HepG2 (cell line): Measurements from ENCODE around the gene VARS2. TPM values are rescaled to one million over a fixed set of nuclear protein-coding genes. Genes with fewer than 3 reads are reported as not detected.

Source experiments
- CCAR2 ChIP-seq: fragments of 200-400 bp; formaldehyde crosslinking; optimal IDR thresholded peaks from 2 replicates; pipeline ENCODE3; 2018; ENCODE audit warnings: low read depth, mild to moderate bottlenecking, low read length, moderate library complexity
- EEA1 ChIP-seq: sonication (generic); formaldehyde crosslinking; IDR thresholded peaks from 2 replicates; pipeline ENCODE4 v1.5.1; 2020; ENCODE audit warnings: mild to moderate bottlenecking, missing genetic modification reagents, borderline replicate concordance
- FOXP1 ChIP-seq, 2 experiments: fragments of 450-650 bp in 1 of 2; IDR thresholded peaks; 2 replicates each; pipeline ENCODE4 v1.6.1; 2017 to 2018; ENCODE audit warnings: antibody characterized with exemption in 1 of 2
- HMGA1 ChIP-seq: sonication (generic); formaldehyde crosslinking; conservative IDR thresholded peaks from 2 replicates; pipeline ENCODE4 v1.4.0; 2020; ENCODE audit warnings: missing genetic modification reagents
- KMT2A ChIP-seq: sonication (generic); formaldehyde crosslinking; IDR thresholded peaks from 2 replicates; pipeline ENCODE4 v1.4.0; 2020; ENCODE audit warnings: missing genetic modification reagents
- NR2F6 ChIP-seq, 2 experiments: IDR thresholded peaks; 2 replicates each; pipeline ENCODE4 v1.6.1; 2016; ENCODE audit warnings: antibody characterized with exemption in 1 of 2, mild to moderate bottlenecking in 1 of 2
- TOPORS ChIP-seq: sonication (generic); formaldehyde crosslinking; IDR thresholded peaks from 2 replicates; pipeline ENCODE4 v1.8.0; 2023; ENCODE audit warnings: mild to moderate bottlenecking, missing genetic modification reagents
- ZMYM4 ChIP-seq: sonication (generic); formaldehyde crosslinking; IDR thresholded peaks from 2 replicates; pipeline ENCODE4 v1.8.1; 2023; ENCODE audit warnings: mild to moderate bottlenecking, missing genetic modification reagents
- ZNF12 ChIP-seq: sonication (generic); formaldehyde crosslinking; IDR thresholded peaks from 2 replicates; pipeline ENCODE4 v1.5.0; 2020; ENCODE audit warnings: missing genetic modification reagents
- ZNF121 ChIP-seq: sonication (generic); formaldehyde crosslinking; IDR thresholded peaks from 2 replicates; pipeline ENCODE4 v1.5.0; 2020; ENCODE audit warnings: mild to moderate bottlenecking, missing genetic modification reagents
- ZNF253 ChIP-seq: sonication (generic); formaldehyde crosslinking; IDR thresholded peaks from 2 replicates; pipeline ENCODE4 v1.8.0; 2022; ENCODE audit warnings: mild to moderate bottlenecking, missing genetic modification reagents, borderline replicate concordance
- ZNF484 ChIP-seq: sonication (generic); formaldehyde crosslinking; IDR thresholded peaks from 2 replicates; pipeline ENCODE4 v1.5.1; 2020; ENCODE audit warnings: mild to moderate bottlenecking, low read depth, missing genetic modification reagents, borderline replicate concordance
- ZNF772 ChIP-seq: sonication (generic); formaldehyde crosslinking; IDR thresholded peaks from 2 replicates; pipeline ENCODE4 v1.5.0; 2020; ENCODE audit warnings: mild to moderate bottlenecking, missing genetic modification reagents
- polyA plus RNA-seq, 8 experiments: library from polyadenylated mRNA; depleted of rRNA in 3 of 8; stranded (reverse) in 7 of 8; unstranded in 1 of 8; fragments of >200 nt; fragmentation: Illumina TruSeq in 4 of 8; extraction: Trizol in 4 of 8; gene quantifications; 2 replicates each; pipeline versions ENCODE4 v1.2.1 to v1.2.3, GENCODE V29; 2011 to 2016; ENCODE audit warnings: low read depth in 4 of 8, missing spikeins in 1 of 8, mixed read lengths in 1 of 8; ENCODE audit not compliant: insufficient read depth in 1 of 8
- total RNA-seq, 5 experiments: library from RNA; depleted of rRNA; stranded (reverse); fragments of >200 nt; fragmentation: Illumina TruSeq; extraction: Trizol; gene quantifications; 2 replicates each; pipeline ENCODE4 v1.2.3, GENCODE V29; 2016; ENCODE audit warnings: low read depth in 1 of 5
- TF ChIP-seq, protein P1 (sequence below), 2 experiments: sonication (generic) in 1 of 2; formaldehyde crosslinking in 1 of 2; IDR thresholded peaks; 2 replicates each; pipeline versions ENCODE4 v1.4.0 to v1.6.1; 2018 to 2020; ENCODE audit warnings: missing genetic modification reagents in 2 of 2, borderline replicate concordance in 1 of 2, low read depth in 1 of 2, mild to moderate bottlenecking in 1 of 2, missing biosample characterization in 1 of 2
- TF ChIP-seq, protein P2 (sequence below): sonication (generic); formaldehyde crosslinking; IDR thresholded peaks from 2 replicates; pipeline ENCODE4 v1.8.1; 2023; ENCODE audit warnings: mild to moderate bottlenecking, inconsistent platforms, moderate library complexity, missing genetic modification reagents, borderline replicate concordance
- TF ChIP-seq, protein P3 (sequence below): IDR thresholded peaks from 2 replicates; pipeline ENCODE4 v1.6.1; 2012; ENCODE audit warnings: low read depth, low read length, improper control_type of control experiment
- TF ChIP-seq, protein P4 (sequence below): sonication (generic); formaldehyde crosslinking; IDR thresholded peaks from 2 replicates; pipeline ENCODE4 v1.5.0; 2020; ENCODE audit warnings: missing genetic modification reagents
- TF ChIP-seq, protein P5 (sequence below): sonication (generic); formaldehyde crosslinking; IDR thresholded peaks from 2 replicates; pipeline ENCODE4 v1.4.0; 2020; ENCODE audit warnings: missing genetic modification reagents
- TF ChIP-seq, protein P6 (sequence below): sonication (generic); formaldehyde crosslinking; IDR thresholded peaks from 2 replicates; pipeline ENCODE4 v1.8.1; 2022; ENCODE audit warnings: mild to moderate bottlenecking, missing genetic modification reagents

The VARS2 gene
- total and polyA plus RNA-seq, 2 of the 13 experiments (the other 11 are each of a cell fraction or from before 2014, with no cell fraction given): 61.8 to 71.8 TPM

DNA sequence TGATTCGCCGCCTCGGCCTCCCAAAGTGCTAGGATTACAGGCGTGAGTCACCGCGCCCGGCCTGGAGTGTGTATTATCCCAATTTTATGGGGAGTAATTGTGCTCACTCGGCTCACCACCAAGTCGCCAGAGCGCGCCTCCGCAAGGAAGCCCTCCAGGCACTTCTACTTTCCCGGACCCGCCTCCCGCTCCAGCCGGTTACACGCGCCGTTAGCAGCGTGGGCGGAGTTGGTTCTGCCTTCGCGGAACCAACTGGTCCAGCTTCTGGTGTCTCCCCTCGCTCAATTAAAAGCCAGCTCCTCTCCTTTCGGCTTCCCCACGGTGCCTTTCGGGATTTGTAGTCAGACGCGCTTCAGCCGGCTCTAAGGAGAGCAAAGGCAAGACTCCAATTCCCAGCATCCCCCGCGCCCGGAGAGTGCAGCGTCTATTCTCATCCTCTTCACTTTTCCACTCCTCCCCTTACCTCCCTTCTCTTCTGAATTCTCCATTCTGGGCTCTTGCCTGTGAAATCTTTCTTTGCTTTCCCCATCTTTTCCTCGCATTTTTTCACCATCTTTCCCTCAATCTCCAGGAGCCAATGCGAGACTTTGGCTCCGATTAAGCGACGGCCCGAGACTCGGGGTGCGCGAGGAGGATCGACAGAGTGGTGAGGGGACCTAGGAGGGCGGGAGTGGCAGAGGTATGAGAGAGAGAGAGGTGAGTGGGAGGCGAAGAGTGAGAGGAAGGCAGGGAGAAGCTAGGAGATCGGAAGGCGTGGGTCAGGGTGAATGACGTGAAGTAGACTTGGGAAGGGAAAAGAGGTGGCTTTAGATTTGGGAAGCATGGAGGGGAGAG, 6.1 kb upstream of the VARS2 start, which contains the start of gene GTF2H4 (continued):
- TF ChIP-seq, protein P1, sequence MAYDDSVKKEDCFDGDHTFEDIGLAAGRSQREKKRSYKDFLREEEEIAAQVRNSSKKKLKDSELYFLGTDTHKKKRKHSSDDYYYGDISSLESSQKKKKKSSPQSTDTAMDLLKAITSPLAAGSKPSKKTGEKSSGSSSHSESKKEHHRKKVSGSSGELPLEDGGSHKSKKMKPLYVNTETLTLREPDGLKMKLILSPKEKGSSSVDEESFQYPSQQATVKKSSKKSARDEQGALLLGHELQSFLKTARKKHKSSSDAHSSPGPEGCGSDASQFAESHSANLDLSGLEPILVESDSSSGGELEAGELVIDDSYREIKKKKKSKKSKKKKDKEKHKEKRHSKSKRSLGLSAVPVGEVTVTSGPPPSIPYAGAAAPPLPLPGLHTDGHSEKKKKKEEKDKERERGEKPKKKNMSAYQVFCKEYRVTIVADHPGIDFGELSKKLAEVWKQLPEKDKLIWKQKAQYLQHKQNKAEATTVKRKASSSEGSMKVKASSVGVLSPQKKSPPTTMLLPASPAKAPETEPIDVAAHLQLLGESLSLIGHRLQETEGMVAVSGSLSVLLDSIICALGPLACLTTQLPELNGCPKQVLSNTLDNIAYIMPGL (CRISPR knock-in tag; IDR thresholded peaks at IDR 0.05; ENCODE audit: borderline replicate concordance in 1 of 2, low read depth in 1 of 2): peak; percentile 87 to 97
- TF ChIP-seq ZNF772 (CRISPR knock-in tag): 0 out of 2 replicates have a peak, but pooled peaks have one; percentile 7
- peak; percentile 60 for TF ChIP-seq ZNF12 (CRISPR knock-in tag)
- TF ChIP-seq NR2F6 (IDR thresholded peaks at IDR 0.05): no peak
- no peak; the same call in none of the 2 replicates for TF ChIP-seq NR2F6 (CRISPR knock-in tag; IDR thresholded peaks at IDR 0.05)
- no peak for TF ChIP-seq ZNF484
- TF ChIP-seq, protein P2, sequence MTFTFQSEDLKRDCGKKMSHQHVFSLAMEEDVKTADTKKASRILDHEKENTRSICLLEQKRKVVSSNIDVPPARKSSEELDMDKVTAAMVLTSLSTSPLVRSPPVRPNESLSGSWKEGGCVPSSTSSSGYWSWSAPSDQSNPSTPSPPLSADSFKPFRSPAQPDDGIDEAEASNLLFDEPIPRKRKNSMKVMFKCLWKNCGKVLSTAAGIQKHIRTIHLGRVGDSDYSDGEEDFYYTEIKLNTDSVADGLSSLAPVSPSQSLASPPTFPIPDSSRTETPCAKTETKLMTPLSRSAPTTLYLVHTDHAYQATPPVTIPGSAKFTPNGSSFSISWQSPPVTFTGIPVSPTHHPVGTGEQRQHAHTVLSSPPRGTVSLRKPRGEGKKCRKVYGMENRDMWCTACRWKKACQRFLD (CRISPR knock-in tag): 0 out of 2 replicates have a peak, but pooled peaks have one; percentile 53
- peak; percentile 75 for TF ChIP-seq TOPORS
- TF ChIP-seq CCAR2: peak; percentile 67
- TF ChIP-seq, protein P3, sequence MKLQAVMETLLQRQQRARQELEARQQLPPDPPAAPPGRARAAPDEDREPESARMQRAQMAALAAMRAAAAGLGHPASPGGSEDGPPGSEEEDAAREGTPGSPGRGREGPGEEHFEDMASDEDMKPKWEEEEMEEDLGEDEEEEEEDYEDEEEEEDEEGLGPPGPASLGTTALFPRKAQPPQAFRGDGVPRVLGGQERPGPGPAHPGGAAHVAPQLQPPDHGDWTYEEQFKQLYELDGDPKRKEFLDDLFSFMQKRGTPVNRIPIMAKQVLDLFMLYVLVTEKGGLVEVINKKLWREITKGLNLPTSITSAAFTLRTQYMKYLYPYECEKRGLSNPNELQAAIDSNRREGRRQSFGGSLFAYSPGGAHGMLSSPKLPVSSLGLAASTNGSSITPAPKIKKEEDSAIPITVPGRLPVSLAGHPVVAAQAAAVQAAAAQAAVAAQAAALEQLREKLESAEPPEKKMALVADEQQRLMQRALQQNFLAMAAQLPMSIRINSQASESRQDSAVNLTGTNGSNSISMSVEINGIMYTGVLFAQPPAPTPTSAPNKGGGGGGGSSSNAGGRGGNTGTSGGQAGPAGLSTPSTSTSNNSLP: peak; percentile 70
- no peak for TF ChIP-seq HMGA1 (CRISPR knock-in tag)
- no peak for TF ChIP-seq FOXP1 (IDR thresholded peaks at IDR 0.05)
- 0 out of 2 replicates have a peak, but pooled peaks have one; percentile 31 for TF ChIP-seq FOXP1 (CRISPR knock-in tag; IDR thresholded peaks at IDR 0.05)
- TF ChIP-seq, protein P4, sequence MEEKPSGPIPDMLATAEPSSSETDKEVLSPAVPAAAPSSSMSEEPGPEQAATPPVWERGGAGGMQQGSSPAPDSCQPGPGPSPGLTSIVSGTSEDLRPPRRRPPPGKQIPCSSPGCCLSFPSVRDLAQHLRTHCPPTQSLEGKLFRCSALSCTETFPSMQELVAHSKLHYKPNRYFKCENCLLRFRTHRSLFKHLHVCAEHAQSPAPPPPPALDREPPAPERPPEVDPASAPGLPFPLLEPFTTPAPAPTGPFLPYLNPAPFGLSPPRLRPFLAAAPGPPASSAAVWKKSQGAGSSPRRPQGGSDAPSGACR (CRISPR knock-in tag): peak; percentile 75
- peak; percentile 67; the same call in 1 of the 2 replicates for TF ChIP-seq ZNF121 (CRISPR knock-in tag)
- peak; percentile 74 for TF ChIP-seq ZMYM4 (CRISPR knock-in tag)
- peak; percentile 93 for TF ChIP-seq KMT2A (CRISPR knock-in tag)
- TF ChIP-seq ZNF253: no peak
- TF ChIP-seq, protein P5, sequence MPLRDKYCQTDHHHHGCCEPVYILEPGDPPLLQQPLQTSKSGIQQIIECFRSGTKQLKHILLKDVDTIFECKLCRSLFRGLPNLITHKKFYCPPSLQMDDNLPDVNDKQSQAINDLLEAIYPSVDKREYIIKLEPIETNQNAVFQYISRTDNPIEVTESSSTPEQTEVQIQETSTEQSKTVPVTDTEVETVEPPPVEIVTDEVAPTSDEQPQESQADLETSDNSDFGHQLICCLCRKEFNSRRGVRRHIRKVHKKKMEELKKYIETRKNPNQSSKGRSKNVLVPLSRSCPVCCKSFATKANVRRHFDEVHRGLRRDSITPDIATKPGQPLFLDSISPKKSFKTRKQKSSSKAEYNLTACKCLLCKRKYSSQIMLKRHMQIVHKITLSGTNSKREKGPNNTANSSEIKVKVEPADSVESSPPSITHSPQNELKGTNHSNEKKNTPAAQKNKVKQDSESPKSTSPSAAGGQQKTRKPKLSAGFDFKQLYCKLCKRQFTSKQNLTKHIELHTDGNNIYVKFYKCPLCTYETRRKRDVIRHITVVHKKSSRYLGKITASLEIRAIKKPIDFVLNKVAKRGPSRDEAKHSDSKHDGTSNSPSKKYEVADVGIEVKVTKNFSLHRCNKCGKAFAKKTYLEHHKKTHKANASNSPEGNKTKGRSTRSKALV (CRISPR knock-in tag): no peak
- TF ChIP-seq, protein P6, sequence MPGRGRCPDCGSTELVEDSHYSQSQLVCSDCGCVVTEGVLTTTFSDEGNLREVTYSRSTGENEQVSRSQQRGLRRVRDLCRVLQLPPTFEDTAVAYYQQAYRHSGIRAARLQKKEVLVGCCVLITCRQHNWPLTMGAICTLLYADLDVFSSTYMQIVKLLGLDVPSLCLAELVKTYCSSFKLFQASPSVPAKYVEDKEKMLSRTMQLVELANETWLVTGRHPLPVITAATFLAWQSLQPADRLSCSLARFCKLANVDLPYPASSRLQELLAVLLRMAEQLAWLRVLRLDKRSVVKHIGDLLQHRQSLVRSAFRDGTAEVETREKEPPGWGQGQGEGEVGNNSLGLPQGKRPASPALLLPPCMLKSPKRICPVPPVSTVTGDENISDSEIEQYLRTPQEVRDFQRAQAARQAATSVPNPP (CRISPR knock-in tag): peak; percentile 84; the same call in 1 of the 2 replicates
- TF ChIP-seq EEA1 (CRISPR knock-in tag): peak; percentile 58; the same call in 1 of the 2 replicates
